HepG2 (cell line): ENCODE measurements around the gene CAMK4.

Experiments used
- CEBPB ChIP-seq: IDR thresholded peaks from 2 replicates; pipeline ENCODE4 v1.6.1; 2011; ENCODE audit warnings: low read depth, low read length, improper control_type of control experiment, borderline replicate concordance
- HNRNPL ChIP-seq: fragments of 200-400 bp; formaldehyde crosslinking; IDR thresholded peaks from 2 replicates; pipeline ENCODE4 v1.6.1; 2017; ENCODE audit warnings: mild to moderate bottlenecking, low read depth, low read length
- JUND ChIP-seq: sonication (generic); formaldehyde crosslinking; IDR thresholded peaks from 2 replicates; pipeline ENCODE4 v1.8.0; 2022; ENCODE audit warnings: mild to moderate bottlenecking, missing genetic modification reagents
- NR3C1 ChIP-seq: sonication (generic); formaldehyde crosslinking; IDR thresholded peaks from 2 replicates; pipeline ENCODE4 v1.4.0; 2020; ENCODE audit warnings: missing genetic modification reagents
- POLR2A ChIP-seq, 2 experiments: IDR thresholded peaks; 2 replicates each; pipeline ENCODE4 v1.6.1; 2011; ENCODE audit warnings: low read depth in 2 of 2, low read length in 2 of 2, mild to moderate bottlenecking in 1 of 2, moderate library complexity in 1 of 2; ENCODE audit not compliant: insufficient read depth in 1 of 2
- SRSF9 ChIP-seq: fragments of 200-400 bp; formaldehyde crosslinking; IDR thresholded peaks from 2 replicates; pipeline ENCODE4 v1.6.1; 2018; ENCODE audit warnings: borderline replicate concordance, mild to moderate bottlenecking, low read depth, low read length; ENCODE audit not compliant: insufficient read depth, poor library complexity, severe bottlenecking
- ZNF704 ChIP-seq: sonication (generic); formaldehyde crosslinking; IDR thresholded peaks from 2 replicates; pipeline ENCODE4 v1.8.1; 2023; ENCODE audit warnings: mild to moderate bottlenecking, inconsistent platforms, moderate library complexity, missing genetic modification reagents, borderline replicate concordance

GRCh38 chr5:111385051-111385450 is 160.9 kb downstream of the CAMK4 start:
- no peak for TF ChIP-seq SRSF9
- TF ChIP-seq ZNF704 (CRISPR knock-in tag) = no peak
- TF ChIP-seq POLR2A (IDR thresholded peaks at IDR 0.05; ENCODE audit: insufficient read depth in 1 of 2, low read depth in 2 of 2, low read length in 2 of 2) = no peak
- TF ChIP-seq CEBPB = no peak
- TF ChIP-seq NR3C1 (CRISPR knock-in tag) = no peak
- TF ChIP-seq HNRNPL = no peak
- no peak for TF ChIP-seq JUND
